GM18519 (cell line): ENCODE results near the gene CRELD2.

Source experiments
- ATAC-seq: cut with Tn5 transposase; IDR thresholded peaks from one replicate; pipeline ENCODE4 v1.9.1; 2021; ENCODE audit warnings: mild to moderate bottlenecking, moderate library complexity; ENCODE audit not compliant: unreplicated experiment, low FRiP score

Gene CRELD2

GRCh38 chr22:49886346-49887063, 31.9 kb upstream of the CRELD2 start:
- no peak for ATAC-seq

GRCh38 chr22:49887064-49887451, 31.4 kb upstream of the CRELD2 start:
- ATAC-seq, result no peak

- no peak for ATAC-seq
Observed at GRCh38 chr22:49887702-49888101, 30.7 kb upstream of the CRELD2 start.

GRCh38 chr22:49889071-49889470, 29.4 kb upstream of the CRELD2 start:
- ATAC-seq, result no peak

GRCh38 chr22:49892226-49892899, 26.1 kb upstream of the CRELD2 start:
- ATAC-seq, result no peak

- ATAC-seq, result no peak
Observed at GRCh38 chr22:49893025-49893424, 25.4 kb upstream of the CRELD2 start.

GRCh38 chr22:49894322-49895054, 23.9 kb upstream of the CRELD2 start:
- no peak for ATAC-seq

GRCh38 chr22:49896201-49896600, 22.2 kb upstream of the CRELD2 start:
- ATAC-seq, result no peak

GRCh38 chr22:49897015-49897684, 21.3 kb upstream of the CRELD2 start:
- no peak for ATAC-seq

GRCh38 chr22:49899530-49899929, 18.9 kb upstream of the CRELD2 start:
- ATAC-seq, result no peak

GRCh38 chr22:49900441-49901230, 17.8 kb upstream of the CRELD2 start:
- ATAC-seq, result no peak

- no peak for ATAC-seq
Observed at GRCh38 chr22:49901457-49901856, 17.0 kb upstream of the CRELD2 start.

- no peak for ATAC-seq
Observed at GRCh38 chr22:49903322-49904039, 15.0 kb upstream of the CRELD2 start.

- ATAC-seq, result no peak
Observed at GRCh38 chr22:49904040-49904369, 14.4 kb upstream of the CRELD2 start.

- no peak for ATAC-seq
Observed at GRCh38 chr22:49905465-49905864, 13.0 kb upstream of the CRELD2 start.

- ATAC-seq, result no peak
Observed at GRCh38 chr22:49906071-49906798, 12.2 kb upstream of the CRELD2 start.

- ATAC-seq, result no peak
Observed at GRCh38 chr22:49906799-49907290, 11.6 kb upstream of the CRELD2 start.

GRCh38 chr22:49907807-49908206, 10.6 kb upstream of the CRELD2 start:
- ATAC-seq, result no peak
